HFFc6 (cell line): ENCODE data around the gene PINK1. TPM values are rescaled to one million over a fixed set of nuclear protein-coding genes. Genes with fewer than 3 reads are reported as not detected.

Experiments
- DNase-seq: peaks from one replicate; pipeline ENCODE4 v3.0.0-alpha.2; 2018
- H3K27ac Mint-ChIP-seq: 2 replicates; pipeline ENCODE4 v1.8.0; 2020; ENCODE audit warnings: mild to moderate bottlenecking, mixed read lengths
- H3K27me3 Mint-ChIP-seq: 2 replicates; pipeline ENCODE4 v1.8.0; 2021; ENCODE audit warnings: mild to moderate bottlenecking, moderate library complexity, mixed read lengths; ENCODE audit not compliant: insufficient read depth
- H3K36me3 Mint-ChIP-seq: 2 replicates; pipeline ENCODE4 v1.8.0; 2021; ENCODE audit warnings: low read depth, mixed read lengths
- H3K4me1 Mint-ChIP-seq: 2 replicates; pipeline ENCODE4 v1.8.0; 2020; ENCODE audit warnings: low read depth, mixed read lengths
- H3K4me3 Mint-ChIP-seq: 2 replicates; pipeline ENCODE4 v1.8.0; 2020; ENCODE audit warnings: mild to moderate bottlenecking, moderate library complexity, mixed read lengths
- H3K9me3 Mint-ChIP-seq: 2 replicates; pipeline ENCODE4 v1.8.0; 2020; ENCODE audit warnings: mild to moderate bottlenecking, mixed read lengths
- total RNA-seq, 6 experiments: library from RNA; stranded (reverse); fragmentation: NEBNext Ultra II Directional; extraction: Animal tissue kit (Norgen Biotek cat#: 25700); gene quantifications; 2 replicates in 1 of 6; 3 replicates in 5 of 6; pipeline ENCODE4 v1.2.3, GENCODE V29; 2021
- TF ChIP-seq, protein P1 (sequence below): fragments of 200-600 bp; sonication (generic); IDR thresholded peaks from 2 replicates; pipeline ENCODE4 v1.5.0; 2021; ENCODE audit warnings: antibody characterized with exemption, mild to moderate bottlenecking

Gene PINK1
- total RNA-seq, 6 experiments from 2014 or later = 89.9 to 134 (median 99.1) TPM

DNA sequence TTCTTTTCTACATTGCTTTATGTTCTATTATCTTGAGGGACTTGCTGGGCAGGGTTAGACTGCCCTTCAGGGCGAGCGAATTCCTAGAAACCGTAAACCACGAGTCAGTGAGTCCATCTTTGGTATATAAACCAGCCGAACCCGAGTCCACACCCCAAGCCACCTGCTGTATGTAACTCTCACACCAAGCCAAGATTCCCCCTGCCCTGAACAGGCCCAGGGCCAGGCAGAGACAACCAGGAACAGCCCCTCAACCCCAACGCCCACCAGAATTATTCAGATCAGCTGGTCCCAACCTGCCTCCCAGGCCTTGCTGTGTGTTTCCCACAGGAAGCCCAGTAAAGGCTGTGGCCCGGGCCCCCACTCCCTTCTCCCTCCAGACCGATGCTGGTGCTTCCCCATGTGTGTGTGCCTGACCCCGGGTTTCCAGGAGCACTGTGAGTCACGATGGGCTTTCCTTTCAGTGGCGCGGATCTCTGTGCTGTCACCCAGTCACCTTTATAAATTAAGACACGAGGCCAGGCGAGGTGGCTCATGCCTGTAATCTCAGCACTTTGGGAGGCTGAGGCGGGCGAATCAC is 67.5 kb downstream of the PINK1 start:
- no peak for DNase-seq
- peaks cover 5% of the 10 kb centered on the region for H3K27me3 Mint-ChIP-seq
- TF ChIP-seq, protein P1, sequence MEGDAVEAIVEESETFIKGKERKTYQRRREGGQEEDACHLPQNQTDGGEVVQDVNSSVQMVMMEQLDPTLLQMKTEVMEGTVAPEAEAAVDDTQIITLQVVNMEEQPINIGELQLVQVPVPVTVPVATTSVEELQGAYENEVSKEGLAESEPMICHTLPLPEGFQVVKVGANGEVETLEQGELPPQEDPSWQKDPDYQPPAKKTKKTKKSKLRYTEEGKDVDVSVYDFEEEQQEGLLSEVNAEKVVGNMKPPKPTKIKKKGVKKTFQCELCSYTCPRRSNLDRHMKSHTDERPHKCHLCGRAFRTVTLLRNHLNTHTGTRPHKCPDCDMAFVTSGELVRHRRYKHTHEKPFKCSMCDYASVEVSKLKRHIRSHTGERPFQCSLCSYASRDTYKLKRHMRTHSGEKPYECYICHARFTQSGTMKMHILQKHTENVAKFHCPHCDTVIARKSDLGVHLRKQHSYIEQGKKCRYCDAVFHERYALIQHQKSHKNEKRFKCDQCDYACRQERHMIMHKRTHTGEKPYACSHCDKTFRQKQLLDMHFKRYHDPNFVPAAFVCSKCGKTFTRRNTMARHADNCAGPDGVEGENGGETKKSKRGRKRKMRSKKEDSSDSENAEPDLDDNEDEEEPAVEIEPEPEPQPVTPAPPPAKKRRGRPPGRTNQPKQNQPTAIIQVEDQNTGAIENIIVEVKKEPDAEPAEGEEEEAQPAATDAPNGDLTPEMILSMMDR = no peak
- no peak overlapping the region for H3K4me3 Mint-ChIP-seq
- H3K4me1 Mint-ChIP-seq = peaks cover 42% of the 10 kb centered on the region
- H3K36me3 Mint-ChIP-seq = peaks cover 11% of the 10 kb centered on the region; the same call in 1 of the 2 replicates
- no peak overlapping the region for H3K27ac Mint-ChIP-seq
- H3K9me3 Mint-ChIP-seq = no peaks in the 10 kb centered on the region

Other genes with a start within 250 kb of the PINK1 start
- gene CAMK2N1, start 147.2 kb upstream of the PINK1 start, total RNA-seq = 10 to 100 TPM; 40.3 to 57.8 (median 42.6) TPM
- gene MUL1, start 125.3 kb upstream of the PINK1 start, total RNA-seq = 10 to 100 TPM; 26.9 to 36.4 (median 27.8) TPM
- gene FAM43B, start 80.9 kb upstream of the PINK1 start, total RNA-seq = under 1 TPM in 1 of 6 experiments, not detected in 5; 0.07 TPM
- gene CDA, start 44.4 kb upstream of the PINK1 start, total RNA-seq = 10 to 100 TPM in 4 of 6 experiments, 1 to 10 TPM in 2; 6.7 to 15.4 (median 13.3) TPM
- 100 to 1,000 TPM; 266 to 291 (median 281) TPM for gene DDOST, start 27.9 kb downstream of the PINK1 start, total RNA-seq
- gene KIF17, start 84.5 kb downstream of the PINK1 start, total RNA-seq = 1 to 10 TPM; 5.8 to 8.1 (median 7.4) TPM
- gene SH2D5, start 99.2 kb downstream of the PINK1 start, total RNA-seq = 10 to 100 TPM; 12.0 to 15.9 (median 13.2) TPM
- 100 to 1,000 TPM; 171 to 207 (median 200) TPM for gene HP1BP3, start 153.8 kb downstream of the PINK1 start, total RNA-seq